22Rv1 (cell line): ENCODE results near the gene THSD4.
A peak's percentile ranks its signal among the peaks of the same experiment; 100 is the strongest.

Source experiments
- H3K27ac ChIP-seq: fragments of 450-650 bp; 2 replicates; pipeline ENCODE4 v1.5.1; 2017
- CTCF ChIP-seq: fragments of 450-650 bp; IDR thresholded peaks from 2 replicates; pipeline ENCODE4 v1.5.1; 2017; ENCODE audit warnings: mild to moderate bottlenecking
- ZFX ChIP-seq: fragments of 450-650 bp; IDR thresholded peaks from 2 replicates; pipeline ENCODE4 v1.6.1; 2017; ENCODE audit warnings: antibody characterized with exemption, borderline replicate concordance

THSD4 gene

GRCh38 chr15:71114066-71114680 is 1.1 kb upstream of the THSD4 start:
- TF ChIP-seq CTCF (no peak), ZFX (no peak)
- peak overlapping the region; percentile 61 for H3K27ac ChIP-seq

GRCh38 chr15:71115567-71116351 is 488 bp downstream of the THSD4 start:
- H3K27ac ChIP-seq, result peak overlapping the region; percentile 61
- TF ChIP-seq ZFX (no peak), CTCF (peak; percentile 74)

- no peak for TF ChIP-seq CTCF
- no peak for TF ChIP-seq ZFX
- H3K27ac ChIP-seq, result no peak overlapping the region
Measured at GRCh38 chr15:71116366-71116765, 1.1 kb downstream of the THSD4 start.

GRCh38 chr15:71116942-71117341 is 1.7 kb downstream of the THSD4 start:
- TF ChIP-seq ZFX, result no peak
- no peak for TF ChIP-seq CTCF
- H3K27ac ChIP-seq, result no peak overlapping the region

GRCh38 chr15:71117714-71118305 is 2.5 kb downstream of the THSD4 start:
- TF ChIP-seq CTCF (no peak), ZFX (no peak)
- H3K27ac ChIP-seq, result no peak overlapping the region

- TF ChIP-seq CTCF (no peak), ZFX (no peak)
- H3K27ac ChIP-seq, result no peak overlapping the region
Measured at GRCh38 chr15:71118345-71118744, 3.1 kb downstream of the THSD4 start.

GRCh38 chr15:71118881-71119632 is 3.8 kb downstream of the THSD4 start:
- TF ChIP-seq ZFX (no peak), CTCF (no peak)
- no peak overlapping the region for H3K27ac ChIP-seq
